KMS-11 (cell line): ENCODE results near the gene LAMB4.

ENCODE experiments used
- H2AFZ ChIP-seq: fragments of 200-600 bp; sonication (generic); 2 replicates; pipeline ENCODE4 v1.6.1; 2016; ENCODE audit warnings: antibody characterized with exemption, mixed run types, low read depth
- H3K27ac ChIP-seq: fragments of 200-600 bp; sonication (generic); 2 replicates; pipeline ENCODE4 v1.6.1; 2016; ENCODE audit warnings: mild to moderate bottlenecking, mixed run types
- H3K27me3 ChIP-seq: fragments of 200-600 bp; sonication (generic); 2 replicates; pipeline ENCODE4 v1.6.1; 2017; ENCODE audit warnings: mild to moderate bottlenecking, low read depth, mixed run types, moderate library complexity; ENCODE audit not compliant: insufficient read depth
- H3K36me3 ChIP-seq: fragments of 200-600 bp; sonication (generic); 2 replicates; pipeline ENCODE4 v1.6.1; 2017; ENCODE audit warnings: mild to moderate bottlenecking, mixed run types; ENCODE audit not compliant: insufficient read depth
- H3K4me1 ChIP-seq: fragments of 200-600 bp; sonication (generic); 2 replicates; pipeline ENCODE4 v1.6.1; 2016; ENCODE audit warnings: mild to moderate bottlenecking, low read depth, mixed run types; ENCODE audit not compliant: poor library complexity, severe bottlenecking
- H3K4me2 ChIP-seq: fragments of 200-600 bp; sonication (generic); 2 replicates; pipeline ENCODE4 v1.7.0; 2016; ENCODE audit warnings: mild to moderate bottlenecking, mixed run types
- H3K4me3 ChIP-seq: fragments of 200-600 bp; sonication (generic); IDR thresholded peaks from 2 replicates; pipeline ENCODE4 v1.6.1; 2017; ENCODE audit warnings: low read depth, low read length, mixed read lengths; ENCODE audit not compliant: insufficient read depth
- H3K79me2 ChIP-seq: fragments of 200-600 bp; sonication (generic); 2 replicates; pipeline ENCODE4 v1.6.1; 2016; ENCODE audit warnings: low read depth, mixed run types; ENCODE audit not compliant: insufficient read depth
- H3K9ac ChIP-seq: fragments of 200-600 bp; sonication (generic); 2 replicates; pipeline ENCODE4 v1.6.1; 2016; ENCODE audit warnings: mild to moderate bottlenecking, mixed run types
- H4K20me1 ChIP-seq: fragments of 200-600 bp; sonication (generic); 2 replicates; pipeline ENCODE4 v1.6.1; 2016; ENCODE audit warnings: mild to moderate bottlenecking, mixed run types; ENCODE audit not compliant: insufficient read depth
- TF ChIP-seq, protein P1 (sequence below): fragments of 200-600 bp; sonication (generic); conservative IDR thresholded peaks from 2 replicates; pipeline ENCODE4 v1.6.1; 2017; ENCODE audit warnings: low read depth, mild to moderate bottlenecking, antibody characterized with exemption, low read length, moderate library complexity, mixed read lengths

The LAMB4 gene

DNA sequence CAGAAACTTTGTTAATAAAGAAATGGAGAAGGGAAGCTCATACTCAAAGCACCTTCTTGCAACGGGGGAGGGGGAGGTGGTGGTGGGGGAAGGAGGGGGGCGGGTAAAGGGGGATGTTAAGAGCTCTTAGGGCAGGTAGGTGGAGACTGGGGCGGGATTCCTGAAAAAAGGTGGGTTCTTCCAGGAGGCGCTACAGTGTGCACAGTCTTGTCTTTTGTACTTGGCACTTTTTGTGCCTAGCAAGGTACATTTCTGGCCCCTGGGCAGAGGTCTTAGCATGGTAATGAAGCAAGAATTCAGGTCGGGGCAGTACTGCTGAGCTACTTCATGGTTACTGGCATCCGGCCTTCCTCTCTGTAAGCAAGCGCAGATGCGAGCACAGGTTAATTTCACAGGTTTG is 15.2 kb upstream of the LAMB4 start:
- H3K79me2 ChIP-seq, result no peaks in the 10 kb centered on the region
- no peak overlapping the region for H3K4me3 ChIP-seq
- H3K4me2 ChIP-seq, result no peak overlapping the region
- no peaks in the 10 kb centered on the region for H3K4me1 ChIP-seq
- H3K36me3 ChIP-seq, result no peaks in the 10 kb centered on the region
- H3K9ac ChIP-seq, result no peak overlapping the region
- no peaks in the 10 kb centered on the region for H4K20me1 ChIP-seq
- H3K27ac ChIP-seq, result no peak overlapping the region
- H3K27me3 ChIP-seq, result no peaks in the 10 kb centered on the region
- TF ChIP-seq, protein P1, sequence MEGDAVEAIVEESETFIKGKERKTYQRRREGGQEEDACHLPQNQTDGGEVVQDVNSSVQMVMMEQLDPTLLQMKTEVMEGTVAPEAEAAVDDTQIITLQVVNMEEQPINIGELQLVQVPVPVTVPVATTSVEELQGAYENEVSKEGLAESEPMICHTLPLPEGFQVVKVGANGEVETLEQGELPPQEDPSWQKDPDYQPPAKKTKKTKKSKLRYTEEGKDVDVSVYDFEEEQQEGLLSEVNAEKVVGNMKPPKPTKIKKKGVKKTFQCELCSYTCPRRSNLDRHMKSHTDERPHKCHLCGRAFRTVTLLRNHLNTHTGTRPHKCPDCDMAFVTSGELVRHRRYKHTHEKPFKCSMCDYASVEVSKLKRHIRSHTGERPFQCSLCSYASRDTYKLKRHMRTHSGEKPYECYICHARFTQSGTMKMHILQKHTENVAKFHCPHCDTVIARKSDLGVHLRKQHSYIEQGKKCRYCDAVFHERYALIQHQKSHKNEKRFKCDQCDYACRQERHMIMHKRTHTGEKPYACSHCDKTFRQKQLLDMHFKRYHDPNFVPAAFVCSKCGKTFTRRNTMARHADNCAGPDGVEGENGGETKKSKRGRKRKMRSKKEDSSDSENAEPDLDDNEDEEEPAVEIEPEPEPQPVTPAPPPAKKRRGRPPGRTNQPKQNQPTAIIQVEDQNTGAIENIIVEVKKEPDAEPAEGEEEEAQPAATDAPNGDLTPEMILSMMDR, result no peak
- H2AFZ ChIP-seq, result no peak overlapping the region

DNA sequence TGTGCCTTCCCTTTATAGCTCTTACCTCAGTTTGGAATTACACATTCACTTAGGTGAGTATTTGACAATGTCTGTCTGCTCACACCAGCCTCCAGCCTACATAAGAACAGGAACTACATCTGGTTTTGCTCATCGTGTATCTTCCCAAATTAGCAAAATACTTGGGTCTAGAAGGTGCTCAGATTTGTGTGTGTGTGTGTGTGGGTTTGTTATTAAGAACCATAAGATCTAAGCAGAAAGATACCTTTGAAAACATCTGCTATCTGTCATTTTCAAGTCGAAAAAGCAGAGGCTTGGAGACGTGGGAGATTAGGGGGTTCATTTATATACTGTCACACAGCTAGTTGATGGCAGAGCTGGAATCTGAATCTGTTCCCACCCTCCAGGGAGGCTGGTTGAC is 14.8 kb upstream of the LAMB4 start:
- Histone ChIP-seq H2AFZ (no peak overlapping the region), H3K9ac (no peak overlapping the region), H4K20me1 (no peaks in the 10 kb centered on the region), H3K36me3 (no peaks in the 10 kb centered on the region), H3K4me2 (no peak overlapping the region), H3K4me3 (no peak overlapping the region), H3K79me2 (no peaks in the 10 kb centered on the region), H3K4me1 (no peaks in the 10 kb centered on the region), H3K27ac (no peak overlapping the region), H3K27me3 (no peaks in the 10 kb centered on the region)
- TF ChIP-seq, protein P1, result no peak

DNA sequence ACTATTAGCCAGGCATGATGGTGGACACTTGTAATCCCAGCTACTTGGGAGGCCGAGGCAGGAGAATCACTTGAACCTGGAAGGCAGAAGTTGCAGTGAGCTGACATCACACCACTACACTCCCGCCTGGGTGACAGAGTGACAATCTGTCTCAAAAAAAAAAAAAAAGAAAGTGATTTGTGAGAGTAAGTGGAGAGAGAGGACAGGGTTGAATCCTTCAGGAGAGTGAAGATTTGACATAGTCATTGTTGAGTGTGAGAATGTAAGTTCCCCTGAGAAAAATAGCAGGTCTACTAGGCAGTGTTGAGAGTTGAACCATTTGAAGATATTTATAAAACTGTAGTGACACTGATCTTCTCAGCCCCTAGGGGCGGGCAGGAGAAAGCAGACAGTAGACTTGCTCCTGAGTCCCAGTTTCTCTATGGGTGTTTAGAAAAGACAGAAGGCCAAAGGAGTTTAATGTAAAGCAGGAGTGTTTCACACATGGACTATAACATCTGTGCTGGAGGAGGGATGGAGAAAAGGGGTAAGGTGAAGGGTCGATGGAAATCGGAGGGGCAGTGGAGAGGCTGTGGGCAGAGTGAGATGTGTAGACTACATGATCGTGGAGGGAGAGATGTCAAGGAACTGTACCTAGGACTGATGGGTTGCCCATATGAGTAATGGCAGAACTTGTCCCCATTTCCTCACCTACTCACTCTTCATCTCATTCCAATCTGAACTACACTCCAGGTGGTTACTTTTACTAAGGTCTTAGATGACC is 13.7 kb upstream of the LAMB4 start:
- Histone ChIP-seq H3K9ac (no peak overlapping the region), H2AFZ (no peak overlapping the region), H3K4me3 (no peak overlapping the region), H3K36me3 (no peaks in the 10 kb centered on the region), H3K27ac (no peak overlapping the region), H3K27me3 (no peaks in the 10 kb centered on the region), H3K79me2 (no peaks in the 10 kb centered on the region), H4K20me1 (no peaks in the 10 kb centered on the region), H3K4me1 (no peaks in the 10 kb centered on the region), H3K4me2 (no peak overlapping the region)
- TF ChIP-seq, protein P1, result no peak

DNA sequence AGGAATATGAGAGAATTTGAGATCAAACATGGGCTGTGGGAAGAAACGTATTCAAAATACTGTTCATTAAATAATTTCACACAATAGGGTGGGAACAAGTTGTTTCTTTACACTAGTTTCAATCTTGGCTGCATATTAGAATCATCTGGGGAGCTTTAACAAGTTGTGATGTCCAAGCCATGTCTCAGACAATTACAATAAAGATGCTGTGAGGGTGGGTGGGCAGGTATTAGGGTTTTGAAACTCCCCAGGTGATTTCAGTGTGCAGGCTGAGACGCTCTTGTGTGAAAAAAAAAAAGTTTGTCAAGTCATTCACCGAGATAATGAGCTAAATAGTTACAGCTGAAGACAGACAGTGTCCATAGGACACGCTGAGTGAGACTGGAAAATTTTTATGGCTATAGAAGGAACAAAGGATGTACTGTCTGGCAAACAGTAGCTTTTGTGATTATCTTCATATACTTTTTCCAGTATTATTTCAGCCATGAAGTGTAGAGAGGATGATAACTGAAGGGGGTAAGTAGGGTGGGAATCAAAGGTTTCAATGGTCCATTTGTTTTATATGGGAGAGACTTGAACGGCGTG is 12.6 kb upstream of the LAMB4 start:
- Histone ChIP-seq H2AFZ (no peak overlapping the region), H3K27me3 (no peaks in the 10 kb centered on the region), H3K4me1 (no peaks in the 10 kb centered on the region), H3K27ac (no peak overlapping the region), H3K79me2 (no peaks in the 10 kb centered on the region), H3K4me3 (no peak overlapping the region), H3K4me2 (no peak overlapping the region), H3K36me3 (no peaks in the 10 kb centered on the region), H3K9ac (no peak overlapping the region), H4K20me1 (no peaks in the 10 kb centered on the region)
- TF ChIP-seq, protein P1, result no peak
